Activated CD4-positive, alpha-beta T cell treated with anti-CD3 and anti-CD28 coated beads, Interleukin-2, amount 10 ng/mL, durations not matched to agents 24 days and 14 days (primary cell): Measurements from ENCODE around the gene ITIH2. TPM values are rescaled to one million over a fixed set of nuclear protein-coding genes. Genes with fewer than 3 reads are reported as not detected.
"Not testable (repeated sequence)": the region's sequence is repeated elsewhere in the genome, so short reads cannot be mapped to it uniquely, and the experiment has no call there.

Source experiments
- DNase-seq: peaks from one replicate; pipeline ENCODE4 v3.0.0; 2022
- H3K27ac Mint-ChIP-seq: one replicate; pipeline ENCODE4 v1.8.0; 2022; ENCODE audit warnings: mild to moderate bottlenecking, mixed read lengths
- H3K27me3 Mint-ChIP-seq: one replicate; pipeline ENCODE4 v1.8.0; 2022; ENCODE audit warnings: mixed read lengths
- H3K36me3 Mint-ChIP-seq: one replicate; pipeline ENCODE4 v1.8.0; 2022; ENCODE audit warnings: low read depth, mild to moderate bottlenecking, mixed read lengths
- H3K4me1 Mint-ChIP-seq: one replicate; pipeline ENCODE4 v1.8.0; 2021; ENCODE audit warnings: mixed read lengths
- H3K4me3 Mint-ChIP-seq: one replicate; pipeline ENCODE4 v1.8.0; 2022; ENCODE audit warnings: mild to moderate bottlenecking, moderate library complexity, mixed read lengths
- H3K9me3 Mint-ChIP-seq: one replicate; pipeline ENCODE4 v1.8.0; 2021; ENCODE audit warnings: mixed read lengths
- intact Hi-C: fragments of 100-400 bp; cut with micrococcal nuclease; formaldehyde crosslinking; loops from one replicate; pipeline ENCODE4 v1.15.1; 2023
- total RNA-seq: library from RNA; stranded (reverse); gene quantifications from 2 replicates; pipeline ENCODE4 v1.2.3, GENCODE V29; 2022

The ITIH2 gene
- total RNA-seq, 1 donor from 2014 or later: not detected

DNA sequence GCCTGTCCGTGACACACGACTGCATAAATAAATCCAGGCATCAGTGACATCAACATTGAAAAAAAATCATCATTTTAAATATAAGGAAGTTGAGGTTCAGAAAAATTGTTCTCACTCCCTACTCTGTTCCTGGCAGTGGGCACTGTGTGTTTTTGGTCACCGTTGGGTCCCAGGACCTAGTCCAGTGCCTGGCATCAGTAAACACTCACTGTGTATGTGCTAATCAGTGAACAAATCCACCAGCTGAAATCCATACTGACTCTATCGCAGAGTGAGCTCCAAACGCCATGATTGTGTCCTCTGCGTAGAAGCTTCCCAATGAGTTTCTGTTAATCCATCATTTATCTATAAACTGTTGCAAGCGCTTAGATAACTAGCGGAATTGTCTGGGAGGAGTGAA, 41.2 kb downstream of the ITIH2 start:
- Mint-ChIP-seq H3K9me3 (no peaks in the 10 kb centered on the region), H3K27ac (no peak overlapping the region), H3K4me3 (no peak overlapping the region), H3K36me3 (no peaks in the 10 kb centered on the region), H3K27me3 (peaks cover 2% of the 10 kb centered on the region), H3K4me1 (no peaks in the 10 kb centered on the region)
- no peak for DNase-seq
- intact Hi-C loops: no loop called here

- intact Hi-C loops, H3K9me3 Mint-ChIP-seq, DNase-seq, H3K27me3 Mint-ChIP-seq, H3K4me1 Mint-ChIP-seq, H3K27ac Mint-ChIP-seq, H3K4me3 Mint-ChIP-seq: not testable (repeated sequence)
- peaks cover 21% of the 10 kb centered on the region for H3K36me3 Mint-ChIP-seq
Measured at GRCh38 chr10:7748637-7749036, 45.5 kb downstream of the ITIH2 start.

GRCh38 chr10:7750222-7750621, 47.1 kb downstream of the ITIH2 start:
- Mint-ChIP-seq H3K9me3 (no peaks in the 10 kb centered on the region), H3K4me3 (no peak overlapping the region), H3K4me1 (no peaks in the 10 kb centered on the region), H3K36me3 (peaks cover 29% of the 10 kb centered on the region), H3K27ac (no peak overlapping the region), H3K27me3 (no peaks in the 10 kb centered on the region)
- intact Hi-C loops: no loop called here
- no peak for DNase-seq

DNA sequence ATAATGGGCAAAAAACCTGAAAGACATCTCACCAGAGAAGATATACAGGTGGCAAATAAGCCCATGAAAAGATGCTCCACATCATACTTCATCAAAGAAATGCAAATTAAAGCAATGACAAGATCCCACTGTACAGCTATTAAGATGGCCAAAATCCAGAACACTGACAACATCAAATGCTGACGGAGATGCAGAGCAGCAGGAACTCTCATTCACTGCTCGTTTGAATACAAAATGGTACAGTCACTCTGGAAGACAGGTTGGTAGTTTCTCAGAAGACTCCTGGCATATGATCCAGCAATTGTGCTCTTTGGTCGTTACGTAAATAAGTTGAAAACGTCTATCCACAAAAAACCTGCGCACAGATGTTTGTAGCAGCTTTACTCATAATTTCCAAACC, 49.1 kb downstream of the ITIH2 start:
- no peaks in the 10 kb centered on the region for H3K9me3 Mint-ChIP-seq
- no peaks in the 10 kb centered on the region for H3K4me1 Mint-ChIP-seq
- peaks cover 33% of the 10 kb centered on the region for H3K36me3 Mint-ChIP-seq
- H3K27ac Mint-ChIP-seq: no peak overlapping the region
- intact Hi-C loops: no loop called here
- no peak overlapping the region for H3K4me3 Mint-ChIP-seq
- DNase-seq: no peak
- H3K27me3 Mint-ChIP-seq: no peaks in the 10 kb centered on the region

- Mint-ChIP-seq H3K27ac (no peak overlapping the region), H3K4me3 (no peak overlapping the region), H3K36me3 (peaks cover 46% of the 10 kb centered on the region), H3K27me3 (no peaks in the 10 kb centered on the region), H3K9me3 (no peaks in the 10 kb centered on the region), H3K4me1 (no peaks in the 10 kb centered on the region)
- intact Hi-C loops: no loop called here
- no peak for DNase-seq
Measured at GRCh38 chr10:7755103-7755502, 52.0 kb downstream of the ITIH2 start.

DNA sequence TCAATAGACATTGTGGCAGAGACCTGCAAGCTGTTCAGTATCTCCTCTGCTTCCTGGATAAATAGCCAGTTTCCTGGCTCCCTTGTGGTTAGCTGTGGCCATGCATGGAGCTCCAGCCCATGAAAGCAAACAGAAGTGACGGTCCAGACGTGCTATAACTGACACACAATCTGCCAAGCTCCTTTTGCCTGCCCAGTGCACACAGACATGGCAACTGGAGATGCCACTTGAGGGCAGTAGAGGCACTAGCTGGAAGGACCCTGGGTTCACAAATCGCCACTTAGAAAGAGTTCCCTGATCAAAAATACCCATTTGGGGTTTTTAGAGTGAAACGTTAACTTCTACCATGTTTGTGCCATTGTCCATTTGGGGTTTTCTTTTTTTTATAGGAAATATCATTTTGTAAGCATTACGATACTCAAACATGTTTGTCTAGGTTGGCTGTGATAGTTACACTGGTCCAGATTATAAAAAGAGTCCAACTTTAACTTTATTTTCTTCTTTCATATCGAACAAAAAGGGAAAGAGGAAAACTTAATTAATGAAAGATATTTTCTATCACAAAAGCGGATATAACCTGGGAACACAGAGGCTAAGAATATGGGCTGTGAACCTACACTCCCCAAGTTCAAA, 53.4 kb downstream of the ITIH2 start:
- Mint-ChIP-seq H3K36me3 (peaks cover 53% of the 10 kb centered on the region), H3K27me3 (no peaks in the 10 kb centered on the region), H3K4me1 (no peaks in the 10 kb centered on the region), H3K4me3 (no peak overlapping the region), H3K27ac (no peak overlapping the region), H3K9me3 (no peaks in the 10 kb centered on the region)
- intact Hi-C loops: no loop called here
- DNase-seq: peak; percentile 68

DNA sequence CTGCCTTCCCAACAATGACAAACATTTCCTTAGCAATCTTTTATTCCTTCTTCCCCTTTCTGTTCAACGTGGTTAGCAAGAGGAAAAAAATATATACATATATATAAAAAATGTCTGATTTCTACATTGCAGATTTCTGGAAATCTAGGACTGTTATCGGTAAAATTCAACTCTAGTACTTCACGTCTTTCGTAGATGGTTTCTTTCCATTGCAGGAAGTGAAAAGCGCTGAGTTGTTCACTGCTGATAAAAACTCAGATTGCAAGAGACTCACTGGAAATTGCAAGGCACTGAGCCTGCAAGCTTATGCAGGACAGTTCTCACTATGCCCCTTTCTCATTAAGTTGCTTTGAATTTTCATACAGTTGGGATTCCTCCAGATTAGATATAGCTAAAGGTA, 60.8 kb downstream of the ITIH2 start:
- DNase-seq: no peak
- H3K27me3 Mint-ChIP-seq: no peaks in the 10 kb centered on the region
- no peak overlapping the region for H3K4me3 Mint-ChIP-seq
- intact Hi-C loops: no loop called here
- H3K36me3 Mint-ChIP-seq: peaks cover 57% of the 10 kb centered on the region
- H3K27ac Mint-ChIP-seq: no peak overlapping the region
- H3K9me3 Mint-ChIP-seq: no peaks in the 10 kb centered on the region
- no peaks in the 10 kb centered on the region for H3K4me1 Mint-ChIP-seq

DNA sequence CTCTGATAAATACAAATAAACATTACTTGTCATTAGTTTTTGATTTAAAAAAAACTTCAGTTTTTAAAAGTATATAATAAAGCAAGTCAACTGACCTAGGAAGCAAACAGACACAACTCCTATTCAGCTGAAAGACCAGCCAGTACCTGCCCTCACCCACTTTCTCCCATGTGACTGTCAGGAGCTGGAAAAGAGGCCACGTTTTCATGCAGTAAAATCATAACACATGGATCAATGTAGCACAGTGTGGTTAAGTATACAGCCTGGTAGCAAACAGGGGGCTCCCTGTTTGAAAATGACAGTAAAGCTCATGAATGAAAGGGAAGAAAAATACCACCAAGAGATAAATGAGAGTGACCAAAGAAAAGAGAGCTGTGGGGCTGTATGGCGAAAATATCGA, 63.1 kb downstream of the ITIH2 start:
- no peaks in the 10 kb centered on the region for H3K9me3 Mint-ChIP-seq
- intact Hi-C loops: no loop called here
- H3K4me1 Mint-ChIP-seq: no peaks in the 10 kb centered on the region
- H3K27ac Mint-ChIP-seq: no peak overlapping the region
- no peaks in the 10 kb centered on the region for H3K27me3 Mint-ChIP-seq
- no peak for DNase-seq
- no peak overlapping the region for H3K4me3 Mint-ChIP-seq
- H3K36me3 Mint-ChIP-seq: peaks cover 47% of the 10 kb centered on the region

GRCh38 chr10:7767209-7767608, 64.1 kb downstream of the ITIH2 start:
- Mint-ChIP-seq H3K36me3 (peaks cover 47% of the 10 kb centered on the region), H3K9me3 (no peaks in the 10 kb centered on the region), H3K4me1 (no peaks in the 10 kb centered on the region), H3K27ac (no peak overlapping the region), H3K4me3 (no peak overlapping the region), H3K27me3 (no peaks in the 10 kb centered on the region)
- intact Hi-C loops: no loop called here
- no peak for DNase-seq

DNA sequence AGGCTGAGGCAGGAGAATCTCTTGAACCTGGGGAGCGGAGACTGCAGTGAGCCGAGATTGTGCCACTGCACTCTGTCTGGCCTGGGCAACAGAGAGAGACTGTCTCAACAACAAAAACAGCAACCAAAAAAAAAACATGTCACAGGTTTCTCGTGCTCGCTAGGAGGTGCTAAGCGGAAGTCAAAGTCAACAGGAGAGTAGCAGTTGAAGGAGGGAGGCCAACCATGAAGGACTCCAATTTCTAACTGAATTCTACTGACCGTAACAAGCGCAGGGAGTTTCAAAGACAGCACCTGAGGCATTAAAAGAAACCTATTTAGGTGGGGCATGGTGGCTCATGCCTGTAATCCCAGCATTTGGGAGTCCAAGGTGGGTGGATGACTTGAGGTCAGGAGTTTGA, 65.3 kb downstream of the ITIH2 start:
- intact Hi-C loops: no loop called here
- Mint-ChIP-seq H3K27me3 (no peaks in the 10 kb centered on the region), H3K27ac (no peak overlapping the region), H3K4me1 (no peaks in the 10 kb centered on the region), H3K4me3 (no peak overlapping the region), H3K36me3 (peaks cover 44% of the 10 kb centered on the region), H3K9me3 (no peaks in the 10 kb centered on the region)
- DNase-seq: no peak

- intact Hi-C loops: no loop called here
- Mint-ChIP-seq H3K9me3 (no peaks in the 10 kb centered on the region), H3K4me3 (no peak overlapping the region), H3K36me3 (peaks cover 42% of the 10 kb centered on the region), H3K27me3 (no peaks in the 10 kb centered on the region), H3K4me1 (no peaks in the 10 kb centered on the region), H3K27ac (no peak overlapping the region)
- DNase-seq: no peak
Measured at GRCh38 chr10:7773845-7774801, 71.0 kb downstream of the ITIH2 start.

DNA sequence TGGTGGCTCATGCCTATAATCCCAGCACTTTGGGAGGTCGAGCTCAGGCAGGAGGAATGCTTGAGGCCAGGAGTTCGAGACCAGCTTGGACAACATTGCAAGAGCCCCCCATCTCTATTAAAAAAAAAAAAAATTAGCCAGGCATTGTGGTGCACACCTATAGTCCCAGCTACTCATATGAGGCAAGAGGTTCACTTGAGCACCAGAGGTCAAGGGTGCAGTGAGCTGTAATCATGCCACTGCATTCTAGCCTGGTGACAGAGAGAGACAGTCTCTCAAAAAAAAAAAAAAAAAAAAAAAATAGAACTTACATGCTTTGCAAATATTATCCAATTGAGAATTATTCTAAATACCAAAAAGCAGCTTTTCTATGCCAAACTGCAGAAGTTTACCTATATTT, 73.7 kb downstream of the ITIH2 start:
- DNase-seq: no peak
- Mint-ChIP-seq H3K27me3 (no peaks in the 10 kb centered on the region), H3K4me1 (peaks cover 5% of the 10 kb centered on the region), H3K36me3 (peaks cover 54% of the 10 kb centered on the region), H3K4me3 (no peak overlapping the region), H3K27ac (no peak overlapping the region), H3K9me3 (no peaks in the 10 kb centered on the region)
- intact Hi-C loops: no loop called here

DNA sequence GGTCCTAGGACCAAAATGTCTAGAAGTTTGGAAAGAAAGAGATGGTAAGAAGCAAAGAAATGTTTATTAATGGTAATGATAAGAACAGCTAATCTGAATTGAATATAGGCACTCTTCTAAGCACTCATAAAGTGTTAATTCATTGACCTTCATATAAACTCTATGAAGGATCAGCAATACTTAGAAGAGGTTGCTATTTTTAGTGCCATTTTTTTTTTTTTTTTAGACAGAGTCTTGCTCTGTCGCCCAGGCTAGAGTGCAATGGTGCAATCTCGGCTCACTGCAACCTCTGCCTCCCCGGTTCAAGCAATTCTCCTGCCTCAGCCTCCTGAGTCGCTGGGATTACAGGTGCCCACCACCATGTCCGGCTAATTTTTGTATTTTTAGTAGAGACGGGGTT, 79.1 kb downstream of the ITIH2 start:
- Mint-ChIP-seq H3K4me1 (peaks cover 19% of the 10 kb centered on the region), H3K36me3 (peaks cover 44% of the 10 kb centered on the region)
- H3K9me3 Mint-ChIP-seq, H3K4me3 Mint-ChIP-seq, intact Hi-C loops, DNase-seq, H3K27me3 Mint-ChIP-seq, H3K27ac Mint-ChIP-seq: not testable (repeated sequence)

DNA sequence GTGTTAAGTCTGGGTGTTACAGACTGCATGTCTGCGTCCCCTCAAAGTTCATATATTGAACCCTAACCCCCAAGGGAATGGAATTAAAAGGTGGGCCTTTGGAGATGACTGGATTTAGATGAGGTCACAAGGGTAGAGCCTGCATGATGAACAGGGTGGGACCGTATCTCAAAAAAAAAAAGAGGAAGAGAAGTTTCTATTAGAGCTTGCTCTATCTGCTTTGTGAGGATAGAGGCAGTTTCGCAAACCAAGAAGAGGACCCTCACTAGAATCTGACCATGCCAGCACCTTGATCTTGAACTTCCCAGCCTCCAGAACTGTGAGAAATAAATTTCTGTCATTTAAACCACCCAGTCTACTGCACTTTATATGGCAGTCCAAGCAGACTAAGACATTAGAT, 83.3 kb downstream of the ITIH2 start:
- H3K27me3 Mint-ChIP-seq: no peaks in the 10 kb centered on the region
- no peak overlapping the region for H3K27ac Mint-ChIP-seq
- intact Hi-C loops: no loop called here
- no peaks in the 10 kb centered on the region for H3K9me3 Mint-ChIP-seq
- H3K36me3 Mint-ChIP-seq: peaks cover 26% of the 10 kb centered on the region
- no peak overlapping the region for H3K4me3 Mint-ChIP-seq
- DNase-seq: no peak
- peaks cover 22% of the 10 kb centered on the region for H3K4me1 Mint-ChIP-seq
